Keratinocyte (primary cell): ENCODE results near the gene TMEM200B. TPM values are rescaled to one million over a fixed set of nuclear protein-coding genes. Genes with fewer than 3 reads are reported as not detected.

ENCODE experiments used
- polyA plus RNA-seq, 5 experiments: library from polyadenylated mRNA; depleted of rRNA in 3 of 5; stranded (reverse) in 3 of 5; stranded (forward) in 1 of 5; unstranded in 1 of 5; fragments of >200 nt; gene quantifications; 1 replicate in 1 of 5; 2 replicates in 3 of 5; 3 replicates in 1 of 5; pipeline versions ENCODE4 v1.2.1 to v1.2.3, GENCODE V29; 2011 to 2012; ENCODE audit warnings: missing spikeins in 2 of 5, low read depth in 1 of 5, low replicate concordance in 1 of 5
- small RNA-seq, 3 experiments: library from RNA; depleted of rRNA; stranded (forward); fragments of <200 nt; gene quantifications; one replicate each; pipeline ENCODE3, GENCODE V24; 2012; ENCODE audit warnings: low read depth in 3 of 3, low replicate concordance in 1 of 3; ENCODE audit not compliant: insufficient read length in 3 of 3

Gene TMEM200B
- polyA plus RNA-seq, 1 donor (not counting 4 experiments of a cell fraction or from before 2014, with no cell fraction given): 0.59 TPM

Small RNAs within 50 kb of the gene (small RNA-seq; reads per million reads assigned to genes)
- gene RF02271: 0 reads per million in 3 experiments

Other genes starting within 250 kb of the TMEM200B start
- gene EPB41, start 209.3 kb downstream of the TMEM200B start, polyA plus RNA-seq: 16.4 to 23.6 TPM (median 21.1 TPM) in 3 replicates
- 26.8 to 63.2 TPM (median 51.0 TPM) in 3 replicates for gene SRSF4, start 58.0 kb upstream of the TMEM200B start, polyA plus RNA-seq
- 20.7 to 29.9 TPM (median 23.0 TPM) in 3 replicates for gene MECR, start 107.0 kb upstream of the TMEM200B start, polyA plus RNA-seq
- gene PTPRU, start 112.6 kb upstream of the TMEM200B start, polyA plus RNA-seq: 4.3 to 6.4 TPM (median 5.4 TPM) in 3 replicates